Astrocyte (in vitro differentiated cells and primary cell): ENCODE measurements around the gene C10orf90. TPM values are rescaled to one million over a fixed set of nuclear protein-coding genes. Genes with fewer than 3 reads are reported as not detected.

ENCODE experiments used
- DNase-seq: peaks from one replicate; pipeline ENCODE4 v3.0.0-alpha.2; 2010; ENCODE audit warnings: low read depth
- FAIRE-seq: peaks from 2 replicates; lab custom pipeline; 2011; peaks lifted over from hg19 to GRCh38; lab: Jason Lieb, UNC
- H2AFZ ChIP-seq: 2 replicates; pipeline ENCODE4 v1.6.0; 2012; ENCODE audit warnings: low read depth, low read length, inconsistent platforms
- H3K27ac ChIP-seq: 2 replicates; pipeline ENCODE4 v1.5.1; 2011; ENCODE audit warnings: low read depth, low read length, inconsistent platforms
- H3K27me3 ChIP-seq: 2 replicates; pipeline ENCODE4 v1.6.0; 2011; ENCODE audit warnings: low read length, inconsistent platforms; ENCODE audit not compliant: insufficient read depth
- H3K36me3 ChIP-seq: 2 replicates; pipeline ENCODE4 v1.5.1; 2011; ENCODE audit warnings: low read length, inconsistent platforms; ENCODE audit not compliant: insufficient read depth
- H3K4me1 ChIP-seq: 2 replicates; pipeline ENCODE4 v1.5.1; 2011; ENCODE audit warnings: low read length, inconsistent platforms; ENCODE audit not compliant: insufficient read depth
- H3K4me2 ChIP-seq: 2 replicates; pipeline ENCODE4 v1.6.0; 2012; ENCODE audit warnings: low read length, inconsistent platforms
- H3K4me3 ChIP-seq: 2 replicates; pipeline ENCODE4 v1.5.1; 2011; ENCODE audit warnings: low read depth, mild to moderate bottlenecking, low read length, inconsistent platforms; ENCODE audit not compliant: insufficient read depth
- H3K79me2 ChIP-seq: 2 replicates; pipeline ENCODE4 v1.6.0; 2012; ENCODE audit warnings: mild to moderate bottlenecking, low read length, inconsistent platforms; ENCODE audit not compliant: insufficient read depth
- H3K9ac ChIP-seq: 2 replicates; pipeline ENCODE4 v1.6.0; 2012; ENCODE audit warnings: mild to moderate bottlenecking, low read length, inconsistent platforms
- H3K9me3 ChIP-seq: 2 replicates; pipeline ENCODE4 v1.5.1; 2012; ENCODE audit warnings: low read depth, mild to moderate bottlenecking, low read length, inconsistent platforms; ENCODE audit not compliant: insufficient read depth
- H4K20me1 ChIP-seq: 2 replicates; pipeline ENCODE4 v1.6.0; 2012; ENCODE audit warnings: low read length, inconsistent platforms; ENCODE audit not compliant: insufficient read depth
- H3K27ac Mint-ChIP-seq: one replicate; pipeline ENCODE4 v1.8.0; 2021; ENCODE audit warnings: mild to moderate bottlenecking, mixed read lengths; ENCODE audit not compliant: unreplicated experiment
- H3K27me3 Mint-ChIP-seq: one replicate; pipeline ENCODE4 v1.8.0; 2021; ENCODE audit warnings: low read depth, mixed read lengths; ENCODE audit not compliant: unreplicated experiment
- H3K36me3 Mint-ChIP-seq: one replicate; pipeline ENCODE4 v1.8.0; 2021; ENCODE audit warnings: low read depth, mixed read lengths; ENCODE audit not compliant: unreplicated experiment
- H3K4me1 Mint-ChIP-seq: one replicate; pipeline ENCODE4 v1.8.0; 2021; ENCODE audit warnings: low read depth, mixed read lengths; ENCODE audit not compliant: unreplicated experiment
- H3K4me3 Mint-ChIP-seq: one replicate; pipeline ENCODE4 v1.8.0; 2021; ENCODE audit warnings: mild to moderate bottlenecking, moderate library complexity, mixed read lengths; ENCODE audit not compliant: unreplicated experiment
- H3K9me3 Mint-ChIP-seq: one replicate; pipeline ENCODE4 v1.8.0; 2021; ENCODE audit warnings: mild to moderate bottlenecking, mixed read lengths; ENCODE audit not compliant: unreplicated experiment
- CTCF ChIP-seq: IDR thresholded peaks from 2 replicates; pipeline ENCODE4 v1.5.1; 2011; ENCODE audit warnings: low read depth, mild to moderate bottlenecking, inconsistent platforms, low read length, moderate library complexity; ENCODE audit not compliant: insufficient read depth
- EZH2 ChIP-seq: IDR thresholded peaks from 2 replicates; pipeline ENCODE4 v1.6.1; 2012; ENCODE audit warnings: mild to moderate bottlenecking, low read length, inconsistent platforms; ENCODE audit not compliant: insufficient read depth
- total RNA-seq: library from RNA; stranded (reverse); gene quantifications from 2 replicates; pipeline ENCODE4 v1.2.1, GENCODE V29; 2021

C10orf90 gene
- total RNA-seq, 1 donor from 2014 or later = not detected

- Histone ChIP-seq H3K27ac (peak overlapping the region; percentile 97), H3K4me2 (no peak overlapping the region), H3K9ac (peak overlapping the region; percentile 69), H3K36me3 (no peaks in the 10 kb centered on the region), H4K20me1 (no peaks in the 10 kb centered on the region), H3K4me3 (no peak overlapping the region), H3K9me3 (peaks cover 20% of the 10 kb centered on the region), H3K79me2 (no peaks in the 10 kb centered on the region), H3K4me1 (peaks cover 18% of the 10 kb centered on the region), H3K27me3 (no peaks in the 10 kb centered on the region), H2AFZ (no peak overlapping the region)
- no peaks in the 10 kb centered on the region for H3K27me3 Mint-ChIP-seq
- TF ChIP-seq EZH2 (no peak), CTCF (no peak)
- H3K27ac Mint-ChIP-seq = peak overlapping the region; percentile 98
- peak; percentile 58 for DNase-seq
- H3K36me3 Mint-ChIP-seq = peaks cover 4% of the 10 kb centered on the region
- no peak overlapping the region for H3K4me3 Mint-ChIP-seq
- peak; percentile 32 for FAIRE-seq
- H3K9me3 Mint-ChIP-seq = peaks cover 8% of the 10 kb centered on the region
- peaks cover 38% of the 10 kb centered on the region for H3K4me1 Mint-ChIP-seq
Observed at GRCh38 chr10:126422567-126422966, 247.9 kb downstream of the C10orf90 start.

GRCh38 chr10:126421756-126422256, 248.7 kb downstream of the C10orf90 start:
- Mint-ChIP-seq H3K36me3 (peaks cover 4% of the 10 kb centered on the region), H3K27ac (peak overlapping the region; percentile 98), H3K27me3 (no peaks in the 10 kb centered on the region), H3K9me3 (peaks cover 5% of the 10 kb centered on the region), H3K4me1 (peaks cover 38% of the 10 kb centered on the region), H3K4me3 (peak overlapping the region; percentile 18)
- peak overlapping the region; percentile 85 for H3K9ac ChIP-seq
- H3K27ac ChIP-seq = peak overlapping the region; percentile 97
- peak; percentile 100 for DNase-seq
- TF ChIP-seq EZH2 = no peak
- TF ChIP-seq CTCF = no peak
- H3K36me3 ChIP-seq = no peaks in the 10 kb centered on the region
- FAIRE-seq = peak; percentile 99
- peak overlapping the region; percentile 77 for H3K4me2 ChIP-seq
- no peaks in the 10 kb centered on the region for H3K27me3 ChIP-seq
- H3K4me3 ChIP-seq = peak overlapping the region; percentile 31
- H2AFZ ChIP-seq = peak overlapping the region; percentile 21
- peaks cover 20% of the 10 kb centered on the region for H3K9me3 ChIP-seq
- H3K79me2 ChIP-seq = no peaks in the 10 kb centered on the region
- H4K20me1 ChIP-seq = no peaks in the 10 kb centered on the region
- peaks cover 18% of the 10 kb centered on the region for H3K4me1 ChIP-seq

GRCh38 chr10:126420567-126421300, 249.8 kb downstream of the C10orf90 start:
- no peak for FAIRE-seq
- H3K9me3 ChIP-seq = peaks cover 20% of the 10 kb centered on the region
- H3K4me1 Mint-ChIP-seq = peaks cover 38% of the 10 kb centered on the region
- peak overlapping the region; percentile 31 for H3K4me3 ChIP-seq
- H3K4me1 ChIP-seq = peaks cover 18% of the 10 kb centered on the region
- peak; percentile 50 for DNase-seq
- no peak overlapping the region for H3K4me3 Mint-ChIP-seq
- no peaks in the 10 kb centered on the region for H4K20me1 ChIP-seq
- no peaks in the 10 kb centered on the region for H3K79me2 ChIP-seq
- peak overlapping the region; percentile 98 for H3K27ac Mint-ChIP-seq
- peak overlapping the region; percentile 85 for H3K9ac ChIP-seq
- peaks cover 7% of the 10 kb centered on the region for H3K36me3 Mint-ChIP-seq
- H3K27me3 Mint-ChIP-seq = no peaks in the 10 kb centered on the region
- peak overlapping the region; percentile 97 for H3K27ac ChIP-seq
- no peaks in the 10 kb centered on the region for H3K36me3 ChIP-seq
- peaks cover 9% of the 10 kb centered on the region for H3K9me3 Mint-ChIP-seq
- H2AFZ ChIP-seq = no peak overlapping the region
- no peaks in the 10 kb centered on the region for H3K27me3 ChIP-seq
- no peak for TF ChIP-seq CTCF
- H3K4me2 ChIP-seq = peak overlapping the region; percentile 77
